CD4-positive, alpha-beta memory T cell (primary cell): ENCODE measurements around the gene CDH13. TPM values are rescaled to one million over a fixed set of nuclear protein-coding genes. Genes with fewer than 3 reads are reported as not detected.

Experiments used
- CTCF ChIA-PET: fragments of 350-600 bp; sonication (Branson Sonifier 250); formaldehyde crosslinking; loops from one replicate; lab custom pipeline; 2021; ENCODE audit warnings: inconsistent platforms; ENCODE audit not compliant: partially characterized antibody; lab: Charles Lee
- POLR2A ChIA-PET: fragments of 350-600 bp; sonication (Branson Sonifier 250); formaldehyde crosslinking; loops from one replicate; lab custom pipeline; 2021; ENCODE audit not compliant: partially characterized antibody; lab: Charles Lee
- DNase-seq, 5 donors: peaks; one replicate each; pipeline versions ENCODE4 v3.0.0 to v3.0.0-alpha.2; 2020 to 2022; ENCODE audit warnings: mixed read lengths in 1 of 5
- H3K27ac ChIP-seq: one replicate; pipeline ENCODE4 v1.7.0; 2013; ENCODE audit warnings: low read depth, low read length
- H3K27me3 ChIP-seq: 2 replicates; pipeline ENCODE4 v1.7.0; 2013; ENCODE audit warnings: mild to moderate bottlenecking, low read length, moderate library complexity; ENCODE audit not compliant: insufficient read depth
- H3K36me3 ChIP-seq: 2 replicates; pipeline ENCODE4 v1.7.0; 2013; ENCODE audit warnings: mild to moderate bottlenecking, low read length, moderate library complexity; ENCODE audit not compliant: insufficient read depth
- H3K4me1 ChIP-seq: 2 replicates; pipeline ENCODE4 v1.7.0; 2013; ENCODE audit warnings: mild to moderate bottlenecking, low read length, moderate library complexity; ENCODE audit not compliant: insufficient read depth
- H3K4me3 ChIP-seq, 2 donors: one replicate each; pipeline ENCODE4 v1.7.0; 2013; ENCODE audit warnings: low read length in 2 of 2, mild to moderate bottlenecking in 1 of 2
- H3K9me3 ChIP-seq, 2 donors: one replicate each; pipeline ENCODE4 v1.7.0; 2013; ENCODE audit warnings: low read length in 2 of 2, control low read depth in 1 of 2; ENCODE audit not compliant: control insufficient read depth in 1 of 2
- H3K27ac Mint-ChIP-seq, 7 donors: one replicate each; pipeline ENCODE4 v1.8.0; 2020 to 2021; ENCODE audit warnings: mixed read lengths in 7 of 7, mild to moderate bottlenecking in 6 of 7, inconsistent platforms in 3 of 7, moderate library complexity in 3 of 7
- H3K27me3 Mint-ChIP-seq, 2 donors: one replicate each; pipeline ENCODE4 v1.8.0; 2020 to 2021; ENCODE audit warnings: mixed read lengths in 2 of 2
- H3K36me3 Mint-ChIP-seq, 2 donors: one replicate each; pipeline ENCODE4 v1.8.0; 2020 to 2021; ENCODE audit warnings: mixed read lengths in 2 of 2, inconsistent platforms in 1 of 2, mild to moderate bottlenecking in 1 of 2
- H3K4me1 Mint-ChIP-seq, 4 donors: one replicate each; pipeline ENCODE4 v1.8.0; 2020 to 2021; ENCODE audit warnings: mixed read lengths in 4 of 4, mild to moderate bottlenecking in 1 of 4
- H3K4me3 Mint-ChIP-seq, 8 donors: one replicate each; pipeline ENCODE4 v1.8.0; 2020 to 2021; ENCODE audit warnings: mixed read lengths in 8 of 8, mild to moderate bottlenecking in 7 of 8, moderate library complexity in 6 of 8, inconsistent platforms in 3 of 8
- H3K9me3 Mint-ChIP-seq, 8 donors: one replicate each; pipeline ENCODE4 v1.8.0; 2020 to 2021; ENCODE audit warnings: mixed read lengths in 8 of 8, mild to moderate bottlenecking in 5 of 8, inconsistent platforms in 3 of 8, moderate library complexity in 1 of 8
- intact Hi-C: fragments of 100-400 bp; cut with micrococcal nuclease; formaldehyde crosslinking; loops from one replicate; pipeline ENCODE4 v1.15.1; 2023
- polyA plus RNA-seq, 2 donors: library from polyadenylated mRNA; unstranded; fragments of 300-500 nt; fragmentation: Illumina TruSeq; gene quantifications; one replicate each; pipeline ENCODE4 v1.2.3, GENCODE V29; 2021
- total RNA-seq, 2 experiments: library from RNA; stranded (reverse); gene quantifications; one replicate each; pipeline ENCODE4 v1.2.3, GENCODE V29; 2021

Gene CDH13
- total and polyA plus RNA-seq, 4 experiments from 2014 or later = not detected

DNA sequence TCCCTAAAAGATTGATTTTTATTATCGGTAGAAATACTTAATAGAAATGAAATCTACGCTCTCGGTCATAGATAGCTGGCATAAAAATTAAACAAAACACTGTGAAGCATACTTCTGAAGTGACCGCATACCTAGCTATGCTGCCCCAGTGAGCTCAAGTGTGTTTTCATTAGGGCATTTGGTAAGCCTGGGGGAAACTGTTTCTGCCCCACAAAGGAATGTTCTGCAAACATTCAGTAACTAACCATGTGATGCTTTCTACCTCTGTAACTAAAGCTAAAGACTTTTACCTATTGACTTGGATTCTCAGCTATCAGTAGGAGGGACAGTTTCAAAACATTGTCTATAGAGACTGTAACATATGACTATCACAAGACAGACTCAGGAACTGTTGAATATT lies 1087.5 kb downstream of the CDH13 start:
- DNase-seq = no peak
- H3K4me1 ChIP-seq = no peaks in the 10 kb centered on the region
- no peaks in the 10 kb centered on the region for H3K27me3 ChIP-seq
- POLR2A ChIA-PET = no interaction called here
- no peak overlapping the region for H3K4me3 Mint-ChIP-seq
- H3K36me3 Mint-ChIP-seq = no peaks in the 10 kb centered on the region
- no peaks in the 10 kb centered on the region for H3K36me3 ChIP-seq
- H3K9me3 ChIP-seq = no peaks in the 10 kb centered on the region
- H3K27ac Mint-ChIP-seq = no peak overlapping the region
- H3K27ac ChIP-seq = no peak overlapping the region
- H3K4me3 ChIP-seq = no peak overlapping the region
- H3K27me3 Mint-ChIP-seq = no peaks in the 10 kb centered on the region
- CTCF ChIA-PET = no interaction called here
- intact Hi-C loops = no loop called here
- no peaks in the 10 kb centered on the region for H3K4me1 Mint-ChIP-seq
- H3K9me3 Mint-ChIP-seq = peaks cover 0 to 2% (median 0%) of the 10 kb centered on the region in 8 donors

GRCh38 chr16:83715217-83715920 lies 1088.6 kb downstream of the CDH13 start:
- Histone ChIP-seq H3K4me1 (no peaks in the 10 kb centered on the region), H3K27ac (no peak overlapping the region), H3K27me3 (no peaks in the 10 kb centered on the region), H3K4me3 (no peak overlapping the region), H3K36me3 (no peaks in the 10 kb centered on the region), H3K9me3 (no peaks in the 10 kb centered on the region)
- H3K36me3 Mint-ChIP-seq = no peaks in the 10 kb centered on the region
- peaks cover 0 to 2% (median 0%) of the 10 kb centered on the region in 8 donors for H3K9me3 Mint-ChIP-seq
- peaks cover 0 to 4% of the 10 kb centered on the region in 2 donors for H3K27me3 Mint-ChIP-seq
- no peaks in the 10 kb centered on the region for H3K4me1 Mint-ChIP-seq
- H3K27ac Mint-ChIP-seq = no peak overlapping the region
- POLR2A ChIA-PET = no interaction called here
- CTCF ChIA-PET = no interaction called here
- H3K4me3 Mint-ChIP-seq = no peak overlapping the region
- no peak for DNase-seq
- intact Hi-C loops = no loop called here

DNA sequence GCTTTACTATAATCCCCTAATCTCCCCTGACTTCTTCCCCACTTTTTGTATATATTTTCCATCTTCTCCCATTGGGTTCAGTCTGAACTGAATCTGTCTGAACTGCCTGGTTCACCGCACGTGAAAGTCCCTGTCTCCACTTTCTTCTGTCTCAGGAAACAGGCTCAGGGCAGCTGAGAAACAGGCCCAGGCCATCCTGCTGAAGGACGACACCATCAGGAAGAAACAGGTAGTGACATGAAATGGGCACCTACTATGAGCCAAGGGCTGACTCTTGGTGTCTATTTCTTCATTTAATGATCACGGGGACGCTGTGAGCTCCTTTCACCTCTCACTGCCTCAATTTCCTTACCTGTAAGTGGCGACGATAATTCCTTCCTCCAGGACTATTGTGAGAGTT lies 1090.5 kb downstream of the CDH13 start:
- POLR2A ChIA-PET = no interaction called here
- Histone ChIP-seq H3K4me1 (no peaks in the 10 kb centered on the region), H3K9me3 (no peaks in the 10 kb centered on the region), H3K4me3 (no peak overlapping the region), H3K36me3 (no peaks in the 10 kb centered on the region), H3K27me3 (no peaks in the 10 kb centered on the region), H3K27ac (no peak overlapping the region)
- Mint-ChIP-seq H3K4me1 (no peaks in the 10 kb centered on the region), H3K27ac (no peak overlapping the region), H3K27me3 (peaks cover 0 to 4% of the 10 kb centered on the region in 2 donors), H3K9me3 (peaks cover 0 to 3% (median 0%) of the 10 kb centered on the region in 8 donors), H3K4me3 (no peak overlapping the region), H3K36me3 (no peaks in the 10 kb centered on the region)
- CTCF ChIA-PET = no interaction called here
- intact Hi-C loops = no loop called here
- no peak for DNase-seq

DNA sequence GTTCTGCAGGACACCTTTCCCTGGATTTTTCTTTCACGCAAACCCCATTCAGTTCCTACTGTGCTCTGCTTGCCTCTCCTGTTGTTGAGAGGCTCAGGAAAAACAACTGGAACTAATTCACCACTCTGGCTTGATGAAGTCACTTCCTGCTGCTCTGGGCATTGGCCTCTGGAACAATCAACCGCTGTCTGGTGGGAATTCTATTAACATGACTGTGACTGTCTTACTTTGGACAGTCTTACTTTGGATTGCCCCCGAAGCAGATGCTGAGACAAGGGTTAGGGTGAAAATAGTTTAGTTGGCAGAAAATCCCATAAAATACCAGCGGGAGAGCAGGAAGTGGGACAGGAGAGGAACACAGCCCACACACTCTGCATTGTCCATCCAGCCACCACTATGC lies 1091.0 kb downstream of the CDH13 start:
- POLR2A ChIA-PET = no interaction called here
- Histone ChIP-seq H3K36me3 (no peaks in the 10 kb centered on the region), H3K4me1 (no peaks in the 10 kb centered on the region), H3K27me3 (no peaks in the 10 kb centered on the region), H3K27ac (no peak overlapping the region), H3K4me3 (no peak overlapping the region), H3K9me3 (no peaks in the 10 kb centered on the region)
- H3K4me1 Mint-ChIP-seq = no peaks in the 10 kb centered on the region
- H3K4me3 Mint-ChIP-seq = no peak overlapping the region
- intact Hi-C loops = no loop called here
- H3K27me3 Mint-ChIP-seq = peaks cover 0 to 4% of the 10 kb centered on the region in 2 donors
- no peaks in the 10 kb centered on the region for H3K36me3 Mint-ChIP-seq
- peaks cover 0 to 3% (median 0%) of the 10 kb centered on the region in 8 donors for H3K9me3 Mint-ChIP-seq
- H3K27ac Mint-ChIP-seq = no peak overlapping the region
- CTCF ChIA-PET = no interaction called here
- DNase-seq = no peak

- peaks cover 0 to 6% of the 10 kb centered on the region in 2 donors for H3K27me3 Mint-ChIP-seq
- no peaks in the 10 kb centered on the region for H3K27me3 ChIP-seq
- H3K4me3 ChIP-seq = no peak overlapping the region
- no peaks in the 10 kb centered on the region for H3K4me1 Mint-ChIP-seq
- POLR2A ChIA-PET = no interaction called here
- no peaks in the 10 kb centered on the region for H3K36me3 ChIP-seq
- no peaks in the 10 kb centered on the region for H3K36me3 Mint-ChIP-seq
- CTCF ChIA-PET = no interaction called here
- peaks cover 0 to 9% (median under 1%) of the 10 kb centered on the region in 8 donors for H3K9me3 Mint-ChIP-seq
- intact Hi-C loops = no loop called here
- no peak overlapping the region for H3K4me3 Mint-ChIP-seq
- H3K4me1 ChIP-seq = no peaks in the 10 kb centered on the region
- no peak for DNase-seq
- no peak overlapping the region for H3K27ac ChIP-seq
- H3K27ac Mint-ChIP-seq = no peak overlapping the region
- H3K9me3 ChIP-seq = no peaks in the 10 kb centered on the region
These were observed 1093.4 kb downstream of the CDH13 start for GRCh38 chr16:83720213-83720612.

- Histone ChIP-seq H3K36me3 (no peaks in the 10 kb centered on the region), H3K4me1 (no peaks in the 10 kb centered on the region), H3K27ac (no peak overlapping the region), H3K9me3 (no peaks in the 10 kb centered on the region), H3K4me3 (no peak overlapping the region), H3K27me3 (no peaks in the 10 kb centered on the region)
- no peaks in the 10 kb centered on the region for H3K4me1 Mint-ChIP-seq
- H3K36me3 Mint-ChIP-seq = no peaks in the 10 kb centered on the region
- ChIA-PET POLR2A (no interaction called here), CTCF (no interaction called here)
- intact Hi-C loops = no loop called here
- H3K4me3 Mint-ChIP-seq = no peak overlapping the region
- peaks cover 0 to 6% of the 10 kb centered on the region in 2 donors for H3K27me3 Mint-ChIP-seq
- DNase-seq = no peak
- H3K9me3 Mint-ChIP-seq = peaks cover 0 to 9% (median under 1%) of the 10 kb centered on the region in 8 donors
- no peak overlapping the region for H3K27ac Mint-ChIP-seq
These were observed 1094.2 kb downstream of the CDH13 start for GRCh38 chr16:83720981-83721380.

DNA sequence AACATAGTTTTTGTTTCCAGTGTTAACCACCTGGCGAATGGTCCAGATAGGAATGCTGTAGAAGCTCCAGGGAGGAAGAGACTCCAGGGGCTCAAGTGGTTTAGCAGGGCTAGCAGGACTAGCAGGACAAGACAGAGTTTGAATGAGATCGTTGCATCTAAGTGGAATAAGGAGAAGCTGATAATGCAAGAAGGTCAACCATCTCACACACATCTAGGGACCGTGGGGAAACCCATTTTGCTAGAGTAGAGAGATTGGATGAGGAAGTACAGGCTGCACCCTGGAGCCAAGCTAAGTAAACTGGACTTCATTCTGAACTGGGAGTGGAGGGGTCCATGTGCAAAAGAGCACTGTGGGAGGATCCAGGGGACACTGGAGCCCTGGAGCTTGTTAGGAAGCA lies 1094.9 kb downstream of the CDH13 start:
- Histone ChIP-seq H3K4me1 (no peaks in the 10 kb centered on the region), H3K36me3 (no peaks in the 10 kb centered on the region), H3K9me3 (no peaks in the 10 kb centered on the region), H3K27me3 (no peaks in the 10 kb centered on the region), H3K27ac (no peak overlapping the region), H3K4me3 (no peak overlapping the region)
- H3K36me3 Mint-ChIP-seq = no peaks in the 10 kb centered on the region
- H3K27ac Mint-ChIP-seq = no peak overlapping the region
- no peaks in the 10 kb centered on the region for H3K4me1 Mint-ChIP-seq
- H3K27me3 Mint-ChIP-seq = peaks cover 0 to 6% of the 10 kb centered on the region in 2 donors
- DNase-seq = no peak
- CTCF ChIA-PET = no interaction called here
- H3K9me3 Mint-ChIP-seq = peaks cover 0 to 9% (median under 1%) of the 10 kb centered on the region in 8 donors
- H3K4me3 Mint-ChIP-seq = no peak overlapping the region
- intact Hi-C loops = no loop called here
- POLR2A ChIA-PET = no interaction called here
